HPDE6-E6E7 (cell line): ENCODE results near the gene ATP5PO.

Experiments used
- DNase-seq: peaks from one replicate; pipeline ENCODE4 v3.0.0; 2011; ENCODE audit warnings: missing footprints; ENCODE audit errors: extremely low spot score

Gene ATP5PO

GRCh38 chr21:33899199-33899598 lies 16.4 kb downstream of the ATP5PO start:
- DNase-seq = no peak

GRCh38 chr21:33898586-33898985 lies 17.0 kb downstream of the ATP5PO start:
- no peak for DNase-seq

GRCh38 chr21:33897739-33898138 lies 17.9 kb downstream of the ATP5PO start:
- no peak for DNase-seq

GRCh38 chr21:33897098-33897497 lies 18.5 kb downstream of the ATP5PO start:
- DNase-seq = no peak

- DNase-seq = no peak
These were observed 18.9 kb downstream of the ATP5PO start for GRCh38 chr21:33896691-33897090.

- DNase-seq = no peak
These were observed 20.2 kb downstream of the ATP5PO start for GRCh38 chr21:33895356-33895755.

GRCh38 chr21:33894736-33895288 lies 20.8 kb downstream of the ATP5PO start:
- peak; percentile 75 for DNase-seq

GRCh38 chr21:33893917-33894316 lies 21.7 kb downstream of the ATP5PO start:
- no peak for DNase-seq

GRCh38 chr21:33892853-33893252 lies 22.8 kb downstream of the ATP5PO start:
- no peak for DNase-seq

GRCh38 chr21:33890187-33890586 lies 25.4 kb downstream of the ATP5PO start:
- no peak for DNase-seq

- DNase-seq = no peak
These were observed 29.3 kb downstream of the ATP5PO start for GRCh38 chr21:33886321-33886720.

- DNase-seq = no peak
These were observed 30.5 kb downstream of the ATP5PO start for GRCh38 chr21:33885172-33885514.

- no peak for DNase-seq
These were observed 31.0 kb downstream of the ATP5PO start for GRCh38 chr21:33884376-33885171.

GRCh38 chr21:33883118-33883517 lies 32.5 kb downstream of the ATP5PO start:
- DNase-seq = no peak

- DNase-seq = no peak
These were observed 33.7 kb downstream of the ATP5PO start for GRCh38 chr21:33881689-33882440.

- no peak for DNase-seq
These were observed 35.0 kb downstream of the ATP5PO start for GRCh38 chr21:33880626-33881025.

- DNase-seq = no peak
These were observed 36.8 kb downstream of the ATP5PO start for GRCh38 chr21:33878824-33879223.

- no peak for DNase-seq
These were observed 40.4 kb downstream of the ATP5PO start for GRCh38 chr21:33875026-33875695.

- no peak for DNase-seq
These were observed 41.4 kb downstream of the ATP5PO start for GRCh38 chr21:33874161-33874560.

- DNase-seq = no peak
These were observed 42.6 kb downstream of the ATP5PO start for GRCh38 chr21:33872881-33873515.

- DNase-seq = no peak
These were observed 44.4 kb downstream of the ATP5PO start for GRCh38 chr21:33871171-33871570.

- DNase-seq = no peak
These were observed 44.8 kb downstream of the ATP5PO start for GRCh38 chr21:33870768-33871167.
